HG03135 (cell line): ENCODE data around the gene PLEKHH1.

Experiments used
- ATAC-seq: cut with Tn5 transposase; IDR thresholded peaks from one replicate; pipeline ENCODE4 v1.9.1; 2021; ENCODE audit warnings: mild to moderate bottlenecking, moderate library complexity; ENCODE audit not compliant: unreplicated experiment

The PLEKHH1 gene

DNA sequence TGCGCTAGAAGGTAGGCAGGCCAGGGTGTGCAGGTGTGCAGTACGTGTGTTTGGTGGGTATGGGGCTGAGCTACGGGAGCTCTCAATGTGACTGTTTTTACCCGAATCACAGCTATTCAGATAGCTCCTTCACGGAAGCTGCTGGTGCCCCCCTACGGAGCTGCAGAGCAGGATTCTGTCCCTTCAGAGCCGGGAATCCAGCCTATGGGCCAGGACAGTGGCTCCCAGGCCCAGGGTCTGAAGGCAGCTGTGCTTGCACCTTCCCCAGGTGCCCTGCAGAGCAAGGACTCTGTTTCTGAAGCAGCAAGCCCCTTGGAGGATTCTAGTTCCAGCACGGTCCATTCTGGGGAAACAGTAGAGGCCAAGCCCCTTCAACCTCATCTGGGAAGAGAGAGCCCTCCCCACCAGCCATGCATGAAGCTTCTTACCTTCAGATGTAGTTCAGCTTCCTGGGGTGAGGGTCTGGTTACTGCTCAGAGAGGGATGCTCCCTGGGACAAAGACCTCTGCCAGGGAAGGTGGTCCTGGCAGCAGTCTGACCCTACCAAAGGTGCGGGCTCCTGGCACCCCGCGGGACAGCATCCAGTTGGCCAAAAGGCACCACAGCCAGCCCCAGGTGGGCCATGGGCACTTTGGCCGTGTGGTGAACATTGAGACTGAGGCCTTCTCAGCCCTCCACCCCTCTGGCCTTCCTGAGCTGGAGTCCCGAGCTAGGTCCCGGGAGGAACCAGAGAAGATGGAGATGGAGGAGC, 29.1 kb downstream of the PLEKHH1 start:
- ATAC-seq, result no peak

DNA sequence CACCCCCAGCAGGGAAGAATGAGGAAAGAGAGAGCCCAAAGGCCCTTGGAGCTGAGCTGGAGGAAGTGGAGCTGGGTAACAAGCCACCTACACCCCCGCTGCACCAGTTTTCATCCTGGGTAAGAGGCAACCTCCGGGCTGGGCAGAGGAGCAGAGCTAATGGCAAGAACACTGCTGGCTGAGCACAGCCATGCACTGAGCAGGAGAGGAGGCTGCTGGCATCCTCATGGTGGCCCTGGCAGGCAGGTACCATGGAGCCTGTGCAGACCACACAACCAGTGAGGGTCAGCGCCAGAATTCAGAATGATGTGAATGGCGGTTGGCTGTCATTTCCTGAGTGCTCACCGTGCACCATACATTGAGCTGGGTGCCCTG, 29.7 kb downstream of the PLEKHH1 start:
- no peak for ATAC-seq

DNA sequence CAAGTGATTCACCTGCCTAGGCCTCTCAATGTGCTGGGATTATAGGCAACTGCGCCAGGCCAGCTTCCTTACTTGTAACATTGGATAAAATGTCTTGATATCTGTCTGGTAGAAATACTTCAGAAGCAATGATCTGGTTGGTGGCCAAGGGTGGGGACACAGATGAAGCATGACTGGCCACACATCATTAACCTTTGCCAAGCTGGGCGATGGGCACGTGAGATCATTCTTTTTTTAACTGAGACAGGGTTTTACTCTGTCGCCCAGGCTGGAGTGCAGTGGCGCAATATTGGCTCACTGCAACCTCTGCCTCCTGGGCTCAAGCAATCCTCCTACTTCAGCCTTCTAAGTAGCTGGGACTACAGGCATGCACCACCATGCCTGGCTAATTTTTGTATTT, 31.1 kb downstream of the PLEKHH1 start:
- ATAC-seq, result no peak

DNA sequence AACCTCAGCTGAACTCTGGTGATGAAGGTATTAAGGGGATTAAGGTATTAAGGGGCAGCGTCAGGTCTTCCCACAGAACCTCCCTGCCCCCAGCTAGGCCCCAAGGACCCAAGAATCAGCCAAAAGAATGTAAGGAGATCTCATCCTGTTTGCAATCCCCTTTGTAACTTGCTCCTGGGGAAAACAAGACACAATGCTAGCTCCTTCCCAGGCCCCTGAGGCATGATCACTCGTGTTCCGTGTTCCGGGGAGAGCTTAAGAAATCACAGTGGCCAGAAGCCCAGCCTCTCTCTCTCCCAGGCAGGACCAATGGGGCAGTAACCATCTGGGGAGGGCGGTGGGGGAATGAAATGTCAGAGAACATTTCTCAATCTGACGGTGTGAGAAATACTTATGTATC, 33.8 kb downstream of the PLEKHH1 start:
- no peak for ATAC-seq

DNA sequence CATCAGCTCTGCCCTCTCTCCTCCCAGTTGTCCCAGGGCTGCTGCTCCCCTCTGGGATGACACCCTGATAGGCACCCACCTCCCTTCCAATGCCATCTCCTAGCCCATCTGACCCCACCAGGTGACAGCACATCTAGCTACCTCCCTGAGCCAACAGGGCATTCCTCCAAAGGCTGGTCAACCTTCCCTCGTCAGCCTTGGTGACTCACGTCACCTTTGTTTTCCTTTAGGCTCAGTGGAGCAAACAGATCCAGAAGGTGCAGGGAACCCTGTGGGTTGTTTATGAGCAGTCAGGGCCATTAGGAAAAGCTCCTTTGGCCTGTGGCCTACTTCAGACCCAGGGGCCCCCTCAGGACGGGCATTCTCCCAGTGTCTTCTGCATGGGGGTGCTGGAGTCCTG, 34.6 kb downstream of the PLEKHH1 start:
- no peak for ATAC-seq

DNA sequence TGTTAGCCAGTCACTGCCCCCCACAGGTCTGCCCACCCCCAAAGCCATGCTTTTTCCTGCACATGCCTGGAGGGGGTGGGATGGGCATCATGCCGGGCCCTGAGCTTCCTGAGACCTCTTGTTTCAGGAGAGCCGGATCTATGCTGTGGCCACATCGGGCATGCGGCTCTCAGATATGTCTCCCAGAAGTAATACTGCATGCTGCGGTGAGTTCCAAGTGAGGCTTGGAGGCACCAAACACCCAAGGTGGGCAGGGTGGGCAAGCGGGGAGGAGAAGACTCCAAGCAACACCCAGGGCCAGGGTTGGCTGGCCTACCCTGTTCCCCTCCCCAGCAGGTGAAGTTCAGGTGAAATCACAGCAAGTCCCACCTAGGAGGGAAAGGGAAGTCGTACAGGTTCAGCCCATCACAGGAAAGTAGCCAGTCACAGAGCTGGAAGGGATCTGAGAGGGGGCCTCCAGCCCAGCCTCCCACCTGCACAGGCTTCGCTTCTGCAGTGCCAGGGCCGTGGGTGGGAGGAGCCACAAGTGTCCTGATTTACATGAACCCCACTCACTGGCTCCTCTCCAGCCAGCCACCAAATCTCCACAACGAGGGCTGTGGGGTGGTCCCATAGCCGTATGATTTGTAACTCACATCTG, 36.0 kb downstream of the PLEKHH1 start:
- ATAC-seq, result no peak

DNA sequence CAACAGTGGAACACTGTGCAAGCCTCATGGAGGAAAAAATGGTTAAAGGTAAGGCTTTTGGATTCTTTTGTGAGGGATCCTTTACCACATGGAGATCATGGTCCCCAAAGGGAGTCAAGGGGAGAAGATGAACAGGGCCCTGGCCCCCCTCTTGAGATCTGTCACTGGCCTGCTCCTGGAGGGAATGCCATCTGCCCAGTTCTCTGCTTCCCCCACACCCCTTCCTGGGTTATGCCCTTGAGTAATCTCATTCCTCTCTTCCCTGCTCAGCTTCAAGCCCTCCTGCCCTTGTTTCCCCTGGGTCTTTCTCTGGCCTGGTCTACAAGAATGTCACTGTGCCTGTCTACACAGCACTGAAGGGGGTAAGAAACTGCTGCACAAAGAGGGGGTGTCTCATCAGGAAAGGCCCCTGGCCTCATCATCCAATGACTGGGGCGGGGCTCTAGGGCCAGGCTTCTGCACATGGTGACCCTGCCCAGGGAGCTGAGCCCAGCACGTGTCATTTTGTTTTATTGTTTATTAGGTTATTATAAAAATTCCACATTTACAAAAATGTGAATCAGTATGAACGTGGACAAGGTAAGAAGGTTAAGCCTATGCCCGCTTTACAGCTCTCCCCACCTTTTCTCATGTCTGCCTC, 36.7 kb downstream of the PLEKHH1 start:
- ATAC-seq, result no peak

DNA sequence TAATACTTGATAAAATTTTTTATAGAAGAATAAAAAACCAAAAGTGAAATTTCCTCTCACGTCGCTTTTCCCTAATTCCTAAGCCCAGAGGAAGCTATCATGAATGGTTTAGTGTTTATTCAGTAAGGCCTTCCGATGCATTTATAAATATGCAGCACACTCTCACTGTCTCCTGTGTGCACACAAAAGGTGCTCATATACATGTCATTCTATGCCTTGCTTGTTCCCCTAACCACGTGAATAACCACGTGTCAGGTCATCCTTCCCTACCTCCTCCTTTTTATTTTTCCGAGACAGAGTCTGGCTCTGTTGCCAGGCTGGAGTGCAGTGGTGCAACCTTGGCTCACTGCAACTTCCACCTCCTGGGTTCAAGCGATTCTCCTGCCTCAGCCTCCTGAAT, 37.4 kb downstream of the PLEKHH1 start:
- no peak for ATAC-seq

DNA sequence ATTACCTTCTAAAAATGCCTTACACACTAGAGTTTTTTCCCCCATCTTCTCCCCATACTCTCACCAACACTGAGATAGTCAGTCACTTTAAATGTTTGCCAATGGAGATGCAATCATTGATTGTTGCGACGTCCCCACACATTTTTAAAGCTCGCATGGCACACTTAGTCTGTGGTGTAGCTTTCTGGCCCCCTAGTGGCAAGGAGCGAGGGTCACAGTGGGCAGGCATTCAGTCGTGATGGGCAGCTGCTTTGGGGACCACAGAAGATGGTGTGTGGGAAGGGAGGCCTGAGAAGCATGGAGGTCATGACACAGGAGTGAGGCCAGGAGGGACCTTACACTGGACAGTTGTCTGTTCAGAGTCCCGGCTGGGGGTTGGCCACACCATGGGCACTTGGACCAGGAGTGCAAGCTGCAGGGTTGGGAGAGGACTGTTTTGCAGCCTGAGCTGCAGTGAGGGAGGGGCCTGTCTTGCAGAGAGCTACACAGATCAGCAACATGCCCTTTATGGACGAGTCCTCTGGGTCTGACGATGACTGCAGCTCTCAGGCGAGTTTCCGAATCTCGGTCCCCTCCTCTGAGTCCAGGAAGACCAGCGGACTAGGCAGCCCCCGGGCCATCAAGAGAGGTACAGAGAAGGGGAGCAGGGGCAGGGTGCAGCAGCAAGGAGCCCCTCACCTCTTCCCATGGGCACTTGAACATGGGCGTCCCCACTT, 38.3 kb downstream of the PLEKHH1 start:
- peak; percentile 75 for ATAC-seq

DNA sequence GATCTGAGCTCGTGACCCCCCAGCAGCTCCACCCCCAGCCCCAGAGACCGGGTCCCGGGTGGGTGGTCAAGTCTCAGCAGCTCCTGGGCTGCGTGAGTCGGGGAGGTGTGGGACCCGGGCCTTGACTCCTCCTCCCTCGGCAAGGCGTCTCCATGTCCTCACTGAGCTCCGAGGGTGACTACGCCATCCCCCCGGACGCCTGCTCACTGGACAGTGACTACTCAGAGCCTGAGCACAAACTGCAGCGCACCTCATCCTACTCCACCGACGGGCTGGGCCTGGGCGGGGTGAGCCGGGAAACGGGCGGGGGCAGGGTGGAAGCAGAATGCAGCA, 38.9 kb downstream of the PLEKHH1 start:
- no peak for ATAC-seq

DNA sequence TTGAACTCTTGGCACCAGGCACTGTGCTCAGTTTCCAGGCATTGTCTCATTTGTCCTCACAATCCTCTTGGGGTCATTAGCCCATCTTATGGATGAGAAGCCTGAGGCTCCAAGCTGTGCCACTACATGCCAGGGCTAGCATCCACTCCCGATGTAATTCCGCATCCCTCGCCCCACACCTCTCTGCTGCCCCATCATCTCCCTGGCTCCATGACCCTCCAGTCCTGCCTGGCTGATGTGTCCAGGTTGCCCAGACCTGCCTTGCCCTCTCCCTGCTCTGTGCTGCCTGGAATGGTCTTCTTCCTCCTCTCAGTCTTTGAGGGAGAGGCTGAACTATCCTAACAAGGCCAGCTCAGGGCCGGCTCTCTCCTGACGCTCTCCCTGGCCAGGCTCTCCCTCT, 39.5 kb downstream of the PLEKHH1 start:
- ATAC-seq, result no peak

DNA sequence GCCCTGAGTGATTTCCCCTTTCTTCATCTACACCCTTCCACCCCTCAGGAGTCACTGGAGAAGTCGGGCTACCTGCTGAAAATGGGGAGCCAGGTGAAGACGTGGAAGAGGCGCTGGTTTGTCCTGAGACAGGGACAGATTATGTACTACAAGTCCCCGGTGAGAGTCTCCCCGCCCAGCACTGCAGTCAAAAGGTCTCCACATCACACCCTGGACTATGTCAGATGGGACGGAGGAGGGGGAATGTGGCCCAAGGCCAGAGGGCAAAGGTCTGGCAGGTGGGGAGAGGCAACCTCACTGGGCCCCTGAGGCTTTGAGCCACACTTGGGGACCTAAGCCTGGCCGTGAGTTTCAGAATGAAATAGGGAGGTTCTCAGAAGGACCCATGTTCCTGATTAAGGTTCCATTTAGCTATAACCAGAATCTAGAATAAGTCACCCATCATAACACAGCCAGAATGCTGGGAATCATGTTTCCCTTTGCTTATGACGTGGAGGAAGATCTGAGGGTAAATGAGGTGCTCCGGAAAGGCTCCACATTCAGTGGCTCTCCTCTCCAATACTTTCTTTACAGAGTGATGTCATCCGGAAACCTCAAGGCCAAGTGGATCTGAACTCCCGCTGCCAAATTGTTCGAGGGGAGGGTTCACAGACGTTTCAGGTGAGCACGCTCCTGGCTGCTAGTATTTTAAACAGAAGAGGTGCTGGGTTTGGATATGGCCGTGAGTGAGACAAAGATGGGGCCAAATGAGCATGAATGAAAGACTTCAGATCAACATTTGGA, 40.3 kb downstream of the PLEKHH1 start:
- ATAC-seq, result no peak

DNA sequence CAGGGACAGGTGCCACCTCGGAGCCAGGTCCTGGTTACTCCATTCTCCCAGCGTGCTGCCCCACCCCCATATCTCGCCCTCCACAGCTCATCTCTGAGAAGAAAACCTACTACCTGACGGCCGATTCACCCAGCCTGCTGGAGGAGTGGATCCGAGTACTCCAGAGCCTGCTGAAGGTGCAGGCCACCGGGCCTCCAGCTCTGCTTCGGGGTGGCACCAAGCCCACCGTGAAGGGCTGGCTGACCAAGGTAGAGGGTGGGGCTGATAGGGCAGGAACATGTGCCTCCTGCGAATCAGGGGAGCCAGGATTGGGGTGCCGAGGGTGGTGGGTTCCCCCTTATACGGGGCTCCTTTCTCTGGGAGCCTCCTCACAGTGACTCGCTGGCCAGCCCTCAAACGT, 41.1 kb downstream of the PLEKHH1 start:
- ATAC-seq, result no peak

DNA sequence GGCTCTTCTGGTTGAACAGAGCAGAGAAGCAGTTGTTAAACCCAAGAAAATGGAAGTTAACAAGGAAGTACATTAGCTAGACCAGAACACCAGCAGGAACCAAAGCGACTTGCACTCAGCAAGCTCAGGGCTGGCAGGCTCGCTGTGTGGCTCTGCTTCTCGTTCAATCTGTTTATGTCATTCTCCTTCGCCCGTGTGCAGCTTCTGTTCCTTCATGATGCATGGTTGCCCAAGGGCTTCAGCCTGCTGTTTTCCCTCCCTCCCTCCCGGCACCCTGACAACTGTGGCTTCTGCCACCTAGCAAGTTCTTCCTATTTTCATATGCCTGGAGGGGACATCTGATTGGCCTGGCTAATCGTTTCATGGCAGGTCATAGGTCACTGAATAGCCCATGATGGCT, 41.7 kb downstream of the PLEKHH1 start:
- no peak for ATAC-seq

DNA sequence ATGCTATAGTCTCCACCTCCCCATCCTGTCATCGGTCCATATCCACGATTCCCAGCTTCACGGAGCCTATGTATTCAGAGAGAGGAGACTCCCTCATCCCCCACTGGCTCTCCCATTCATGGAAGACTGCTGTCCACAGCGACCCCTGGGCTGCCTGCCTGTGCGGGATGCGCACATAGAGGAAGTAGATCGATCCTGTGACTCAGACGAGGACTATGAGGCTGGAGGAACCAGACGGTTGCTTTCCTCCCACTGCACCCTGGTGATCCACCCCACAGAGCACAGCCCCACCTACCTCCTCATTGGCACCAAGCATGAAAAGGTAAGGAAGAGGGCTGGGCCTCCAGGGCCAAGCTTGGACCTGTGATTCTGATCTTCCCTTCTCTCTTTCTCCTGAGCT, 42.6 kb downstream of the PLEKHH1 start:
- no peak for ATAC-seq

DNA sequence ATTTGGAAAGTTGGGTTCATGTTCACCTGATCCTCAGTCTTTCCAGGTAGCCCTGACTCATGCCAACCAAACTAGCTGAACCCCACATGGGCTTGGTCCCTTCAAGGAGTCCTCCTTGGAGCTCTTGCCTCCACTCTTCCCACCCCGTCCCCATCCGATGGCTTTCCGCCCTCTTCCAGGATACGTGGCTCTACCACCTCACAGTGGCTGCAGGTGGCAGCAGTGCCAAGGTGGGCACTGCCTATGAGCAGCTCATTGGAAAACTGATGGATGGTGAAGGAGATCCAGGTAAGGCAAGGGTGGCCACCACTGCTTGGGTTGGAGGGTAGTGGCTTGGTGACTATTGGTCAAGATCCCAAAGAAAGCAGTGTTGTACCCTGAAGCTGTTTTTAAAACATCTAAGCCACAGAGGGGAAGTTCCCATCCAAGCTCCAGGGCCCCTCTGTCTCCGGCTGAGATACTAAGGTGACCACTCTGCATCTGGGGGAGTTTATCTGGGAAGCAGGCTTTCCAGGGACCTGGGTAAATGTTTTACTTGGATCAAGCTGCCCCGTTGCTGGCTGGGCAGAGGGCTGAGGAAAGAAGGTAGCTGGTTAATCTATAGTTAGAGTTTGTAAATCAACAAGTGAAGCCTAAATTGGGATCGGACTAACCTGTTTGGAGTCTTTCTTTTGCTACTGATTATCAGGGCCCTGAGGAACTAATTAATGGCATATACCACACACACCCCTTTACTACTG, 43.3 kb downstream of the PLEKHH1 start:
- no peak for ATAC-seq

DNA sequence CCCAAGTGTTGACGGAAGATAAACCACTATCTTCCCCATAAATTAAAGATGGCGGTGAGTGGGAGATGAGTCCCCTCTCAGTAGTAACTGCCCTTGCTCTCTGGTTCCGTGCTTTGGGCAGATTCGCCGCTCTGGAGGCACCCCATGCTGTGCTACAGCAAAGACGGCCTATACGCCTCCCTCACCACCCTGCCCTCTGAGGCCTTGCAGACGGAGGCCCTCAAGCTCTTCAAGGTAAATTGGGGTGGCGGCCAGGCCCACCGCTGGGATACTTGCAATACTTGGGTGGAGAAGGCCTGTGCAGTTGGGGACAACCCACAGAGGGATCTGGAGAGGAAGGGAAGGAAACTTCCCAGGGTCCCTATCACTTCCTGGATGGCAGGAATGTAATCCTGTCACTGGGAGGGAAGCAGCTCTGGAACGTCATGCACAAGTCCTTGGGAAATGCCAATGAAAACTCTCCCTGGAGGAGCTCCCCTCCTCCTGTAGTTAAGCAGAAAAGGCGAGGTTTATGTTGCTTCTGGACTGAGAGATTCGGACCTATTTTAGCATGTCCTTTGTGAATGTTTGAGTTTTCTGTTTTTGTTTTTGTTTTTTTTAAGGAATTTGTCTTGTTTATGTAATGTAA, 44.2 kb downstream of the PLEKHH1 start:
- ATAC-seq, result no peak

DNA sequence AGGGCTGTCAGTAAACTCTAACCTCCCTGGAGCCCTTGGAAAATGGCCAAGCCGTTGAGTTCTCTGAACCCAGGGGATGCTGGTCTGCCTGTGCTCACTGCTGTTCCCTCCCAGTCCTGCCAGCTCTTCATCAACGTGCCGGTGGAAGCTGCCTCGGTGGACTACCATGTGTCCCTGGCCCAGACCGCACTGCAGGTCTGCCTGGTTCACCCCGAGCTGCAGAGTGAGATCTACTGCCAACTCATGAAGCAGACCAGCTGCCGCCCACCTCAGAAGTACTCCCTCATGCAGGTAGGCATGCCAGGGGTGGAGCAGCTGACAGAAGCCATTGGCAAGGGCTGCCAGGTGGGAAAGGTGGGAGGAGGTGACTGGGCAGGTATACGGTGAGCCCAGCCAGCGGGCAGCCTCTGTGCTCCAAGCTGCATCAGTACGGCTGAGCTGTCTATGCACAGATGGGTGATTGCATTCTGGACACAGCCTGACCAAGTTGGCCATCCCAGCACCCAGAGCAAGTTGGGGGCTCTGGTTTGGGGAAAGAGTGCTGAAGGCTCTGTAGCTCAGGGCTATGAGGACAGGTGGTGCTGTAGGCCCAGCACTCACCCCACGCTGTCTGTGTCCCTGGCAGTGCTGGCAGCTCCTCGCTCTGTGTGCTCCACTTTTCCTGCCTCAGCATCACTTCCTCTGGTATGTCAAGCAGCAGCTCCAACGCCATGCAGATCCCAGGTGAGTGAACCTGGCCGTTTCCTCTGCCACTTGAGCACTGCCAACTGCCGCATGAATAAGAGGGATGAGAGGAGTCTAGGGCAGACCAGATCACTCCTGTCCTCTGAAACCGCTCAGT, 45.0 kb downstream of the PLEKHH1 start:
- ATAC-seq, result no peak

DNA sequence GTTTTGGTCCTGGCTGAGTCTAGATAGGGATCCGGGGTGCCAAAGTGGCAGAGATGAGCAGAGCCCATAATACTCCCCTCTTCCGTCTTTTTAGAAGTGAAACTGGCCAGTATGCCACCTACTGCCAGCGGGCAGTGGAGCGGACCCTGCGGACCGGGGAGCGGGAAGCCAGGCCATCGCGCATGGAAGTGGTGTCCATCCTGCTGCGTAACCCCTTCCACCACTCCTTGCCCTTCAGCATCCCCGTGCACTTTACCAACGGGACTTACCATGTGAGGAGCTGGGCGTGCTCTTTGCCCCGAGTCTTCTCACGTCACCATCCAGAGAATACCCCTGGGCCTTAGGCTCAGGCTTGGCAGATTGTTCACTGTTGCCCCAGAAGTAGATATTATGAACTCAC, 46.0 kb downstream of the PLEKHH1 start:
- no peak for ATAC-seq
